ENCODE measurements around the gene CTNNBIP1. TPM values are rescaled to one million over a fixed set of nuclear protein-coding genes. Genes with fewer than 3 reads are reported as not detected.

Gene CTNNBIP1
- total and polyA plus RNA-seq, 3 experiments from 2014 or later: 9.1 to 12.9 (median 10.7) TPM

GRCh38 chr1:9852004-9852403 lies 58.1 kb downstream of the CTNNBIP1 start:
- CTCF ChIA-PET: interaction anchor here (0.7 kb wide), 1 partner anchor 9 kb away, joined by 3 read pairs; no protein-coding TSS in a partner anchor

GRCh38 chr1:9850442-9851162 lies 59.5 kb downstream of the CTNNBIP1 start:
- peaks cover 5 to 15% (median 8%) of the 10 kb centered on the region in 3 donors for H3K36me3 Mint-ChIP-seq
- H3K4me1 ChIP-seq (ENCODE audit: insufficient read depth, low read length): peaks cover 3% of the 10 kb centered on the region
- no peak overlapping the region for H3K27ac ChIP-seq (ENCODE audit: low read depth, low read length)
- H3K27me3 Mint-ChIP-seq: no peaks in the 10 kb centered on the region
- H3K9me3 ChIP-seq (ENCODE audit: low read length): peaks cover 5% of the 10 kb centered on the region
- peaks cover 0 to 4% (median 0%) of the 10 kb centered on the region in 3 donors for H3K4me1 Mint-ChIP-seq
- peaks cover 0 to 5% (median 3%) of the 10 kb centered on the region in 5 donors for H3K9me3 Mint-ChIP-seq
- no peak for DNase-seq
- no peak overlapping the region for H3K4me3 ChIP-seq (ENCODE audit: low read length)
- H3K4me3 Mint-ChIP-seq: no peak overlapping the region
- H3K36me3 ChIP-seq (ENCODE audit: insufficient read depth, low read length): no peaks in the 10 kb centered on the region
- ChIA-PET POLR2A (interaction anchor here (0.7 kb wide), 1 partner anchor 208 kb away, joined by 3 read pairs; no protein-coding TSS in a partner anchor), CTCF (interaction anchor here (1.2 to 2.2 kb wide), 2 partner anchors 10 to 66 kb away, joined by 4 to 9 read pairs; no protein-coding TSS in a partner anchor)
- H3K27me3 ChIP-seq (ENCODE audit: insufficient read depth, low read length, poor library complexity, severe bottlenecking): no peaks in the 10 kb centered on the region
- H3K27ac Mint-ChIP-seq: peak overlapping the region in 1 of 8 donors; percentile 9

More at GRCh38 chr1:9852004-9852403, 58.1 kb downstream of the CTNNBIP1 start:
- Histone ChIP-seq H3K9me3 (ENCODE audit: low read length) (peaks cover 5% of the 10 kb centered on the region), H3K4me1 (ENCODE audit: insufficient read depth, low read length) (peaks cover 3% of the 10 kb centered on the region), H3K27ac (ENCODE audit: low read depth, low read length) (no peak overlapping the region), H3K4me3 (ENCODE audit: low read length) (no peak overlapping the region), H3K36me3 (ENCODE audit: insufficient read depth, low read length) (no peaks in the 10 kb centered on the region), H3K27me3 (ENCODE audit: insufficient read depth, low read length, poor library complexity, severe bottlenecking) (no peaks in the 10 kb centered on the region)
- DNase-seq: no peak
- peaks cover 0 to 1% (median 0%) of the 10 kb centered on the region in 3 donors for H3K4me1 Mint-ChIP-seq
- H3K27ac Mint-ChIP-seq: peak overlapping the region in 1 of 8 donors; percentile 61
- H3K27me3 Mint-ChIP-seq: no peaks in the 10 kb centered on the region
- peaks cover 0 to 5% (median 3%) of the 10 kb centered on the region in 5 donors for H3K9me3 Mint-ChIP-seq
- H3K4me3 Mint-ChIP-seq: no peak overlapping the region
- H3K36me3 Mint-ChIP-seq: peaks cover 5 to 15% (median 8%) of the 10 kb centered on the region in 3 donors
- POLR2A ChIA-PET: no interaction called here

GRCh38 chr1:9849691-9850441 lies 60.2 kb downstream of the CTNNBIP1 start:
- Mint-ChIP-seq H3K27ac (peak overlapping the region in 1 of 8 donors; percentile 91), H3K27me3 (no peaks in the 10 kb centered on the region), H3K4me1 (peaks cover 0 to 4% (median 0%) of the 10 kb centered on the region in 3 donors), H3K36me3 (peaks cover 5 to 11% (median 6%) of the 10 kb centered on the region in 3 donors), H3K9me3 (peaks cover 0 to 5% (median 3%) of the 10 kb centered on the region in 5 donors), H3K4me3 (peak overlapping the region in 1 of 7 donors; percentile 32)
- ChIA-PET POLR2A (interaction anchor here (0.7 kb wide), 1 partner anchor 208 kb away, joined by 3 read pairs; no protein-coding TSS in a partner anchor), CTCF (interaction anchor here (1.2 to 2.2 kb wide), 2 partner anchors 17 to 66 kb away, joined by 3 to 9 read pairs; no protein-coding TSS in a partner anchor)
- Histone ChIP-seq H3K27ac (ENCODE audit: low read depth, low read length) (no peak overlapping the region), H3K9me3 (ENCODE audit: low read length) (peaks cover 5% of the 10 kb centered on the region), H3K4me1 (ENCODE audit: insufficient read depth, low read length) (peaks cover 3% of the 10 kb centered on the region), H3K27me3 (ENCODE audit: insufficient read depth, low read length, poor library complexity, severe bottlenecking) (no peaks in the 10 kb centered on the region), H3K4me3 (ENCODE audit: low read length) (no peak overlapping the region), H3K36me3 (ENCODE audit: insufficient read depth, low read length) (no peaks in the 10 kb centered on the region)
- peak in 1 of 5 donors; percentile 69 for DNase-seq

GRCh38 chr1:9848022-9848421 lies 62.0 kb downstream of the CTNNBIP1 start:
- peaks cover 0 to 3% (median 0%) of the 10 kb centered on the region in 3 donors for H3K36me3 Mint-ChIP-seq
- no peaks in the 10 kb centered on the region for H3K9me3 Mint-ChIP-seq
- Histone ChIP-seq H3K27ac (ENCODE audit: low read depth, low read length) (no peak overlapping the region), H3K4me3 (ENCODE audit: low read length) (no peak overlapping the region), H3K36me3 (ENCODE audit: insufficient read depth, low read length) (no peaks in the 10 kb centered on the region), H3K4me1 (ENCODE audit: insufficient read depth, low read length) (peaks cover 3% of the 10 kb centered on the region), H3K27me3 (ENCODE audit: insufficient read depth, low read length, poor library complexity, severe bottlenecking) (no peaks in the 10 kb centered on the region), H3K9me3 (ENCODE audit: low read length) (no peaks in the 10 kb centered on the region)
- peaks cover 0 to 4% (median 0%) of the 10 kb centered on the region in 3 donors for H3K4me1 Mint-ChIP-seq
- no peaks in the 10 kb centered on the region for H3K27me3 Mint-ChIP-seq
- ChIA-PET CTCF (interaction anchor here (1.7 kb wide), 1 partner anchor 63 kb away, joined by 8 read pairs; no protein-coding TSS in a partner anchor), POLR2A (no interaction called here)
- no peak for DNase-seq
- H3K27ac Mint-ChIP-seq: no peak overlapping the region
- no peak overlapping the region for H3K4me3 Mint-ChIP-seq

GRCh38 chr1:9847269-9847668 lies 62.8 kb downstream of the CTNNBIP1 start:
- CTCF ChIA-PET: interaction anchor here (1.3 to 1.7 kb wide), 2 partner anchors 21 to 62 kb away, joined by 4 to 8 read pairs; no protein-coding TSS in a partner anchor
- Histone ChIP-seq H3K9me3 (ENCODE audit: low read length) (no peaks in the 10 kb centered on the region), H3K27ac (ENCODE audit: low read depth, low read length) (no peak overlapping the region), H3K36me3 (ENCODE audit: insufficient read depth, low read length) (no peaks in the 10 kb centered on the region), H3K27me3 (ENCODE audit: insufficient read depth, low read length, poor library complexity, severe bottlenecking) (no peaks in the 10 kb centered on the region), H3K4me3 (ENCODE audit: low read length) (no peak overlapping the region), H3K4me1 (ENCODE audit: insufficient read depth, low read length) (peaks cover 3% of the 10 kb centered on the region)
- Mint-ChIP-seq H3K9me3 (no peaks in the 10 kb centered on the region), H3K4me1 (peaks cover 0 to 4% (median 0%) of the 10 kb centered on the region in 3 donors), H3K27me3 (no peaks in the 10 kb centered on the region), H3K36me3 (peaks cover 0 to 3% (median 0%) of the 10 kb centered on the region in 3 donors), H3K4me3 (no peak overlapping the region), H3K27ac (no peak overlapping the region)
- POLR2A ChIA-PET: no interaction called here
- DNase-seq: no peak

GRCh38 chr1:9846611-9847171 lies 63.4 kb downstream of the CTNNBIP1 start:
- no peak for DNase-seq
- H3K9me3 ChIP-seq (ENCODE audit: low read length): no peaks in the 10 kb centered on the region
- H3K4me3 ChIP-seq (ENCODE audit: low read length): no peak overlapping the region
- Mint-ChIP-seq H3K27ac (no peak overlapping the region), H3K36me3 (peaks cover 0 to 2% (median 0%) of the 10 kb centered on the region in 3 donors), H3K4me3 (no peak overlapping the region), H3K4me1 (peaks cover 0 to 4% (median 0%) of the 10 kb centered on the region in 3 donors), H3K27me3 (no peaks in the 10 kb centered on the region), H3K9me3 (no peaks in the 10 kb centered on the region)
- H3K36me3 ChIP-seq (ENCODE audit: insufficient read depth, low read length): no peaks in the 10 kb centered on the region
- no peak overlapping the region for H3K27ac ChIP-seq (ENCODE audit: low read depth, low read length)
- CTCF ChIA-PET: interaction anchor here (1.3 to 1.7 kb wide), 2 partner anchors 22 to 62 kb away, joined by 4 to 8 read pairs; no protein-coding TSS in a partner anchor
- H3K27me3 ChIP-seq (ENCODE audit: insufficient read depth, low read length, poor library complexity, severe bottlenecking): no peaks in the 10 kb centered on the region
- POLR2A ChIA-PET: no interaction called here
- peaks cover 3% of the 10 kb centered on the region for H3K4me1 ChIP-seq (ENCODE audit: insufficient read depth, low read length)

- H3K4me1 ChIP-seq (ENCODE audit: insufficient read depth, low read length): peaks cover 3% of the 10 kb centered on the region
- Mint-ChIP-seq H3K36me3 (peaks cover 0 to 2% (median 0%) of the 10 kb centered on the region in 3 donors), H3K9me3 (no peaks in the 10 kb centered on the region), H3K4me3 (no peak overlapping the region), H3K27ac (peak overlapping the region in 2 of 8 donors; percentile 1 to 20), H3K27me3 (no peaks in the 10 kb centered on the region), H3K4me1 (peaks cover 0 to 4% (median 0%) of the 10 kb centered on the region in 3 donors)
- DNase-seq: no peak
- no peaks in the 10 kb centered on the region for H3K36me3 ChIP-seq (ENCODE audit: insufficient read depth, low read length)
- CTCF ChIA-PET: no interaction called here
- no peak overlapping the region for H3K27ac ChIP-seq (ENCODE audit: low read depth, low read length)
- H3K9me3 ChIP-seq (ENCODE audit: low read length): no peaks in the 10 kb centered on the region
- no peak overlapping the region for H3K4me3 ChIP-seq (ENCODE audit: low read length)
- H3K27me3 ChIP-seq (ENCODE audit: insufficient read depth, low read length, poor library complexity, severe bottlenecking): no peaks in the 10 kb centered on the region
- POLR2A ChIA-PET: no interaction called here
Measured at GRCh38 chr1:9845914-9846313, 64.2 kb downstream of the CTNNBIP1 start.
